GM18907 (cell line): ENCODE data around the gene ARRDC5.
A peak's percentile ranks its signal among the peaks of the same experiment; 100 is the strongest.
"Not testable (repeated sequence)": the region's sequence is repeated elsewhere in the genome, so short reads cannot be mapped to it uniquely, and the experiment has no call there.

Source experiments
- ATAC-seq: cut with Tn5 transposase; IDR thresholded peaks from one replicate; pipeline ENCODE4 v1.9.1; 2021; ENCODE audit warnings: mild to moderate bottlenecking, moderate library complexity; ENCODE audit not compliant: unreplicated experiment

ARRDC5 gene

DNA sequence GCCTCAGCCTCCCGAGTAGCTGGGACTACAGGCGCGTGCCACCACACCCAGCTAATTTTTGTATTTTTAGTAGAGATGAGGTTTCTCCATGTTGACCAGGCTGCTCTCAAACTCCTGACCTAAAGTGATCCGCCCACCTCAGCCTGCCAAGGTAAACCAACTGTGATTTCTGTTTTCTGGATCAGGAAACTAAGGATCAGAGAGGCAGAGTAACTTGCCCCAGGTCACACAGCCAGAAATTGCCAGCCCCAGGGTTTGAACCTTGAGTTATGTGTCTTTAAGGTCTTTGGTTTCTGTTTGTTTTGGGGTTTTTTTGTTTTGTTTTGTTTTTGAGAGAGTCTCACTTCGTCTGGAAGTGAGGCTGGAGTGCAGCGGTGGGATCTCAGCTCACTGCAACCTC lies 31.0 kb downstream of the ARRDC5 start:
- ATAC-seq: no peak

DNA sequence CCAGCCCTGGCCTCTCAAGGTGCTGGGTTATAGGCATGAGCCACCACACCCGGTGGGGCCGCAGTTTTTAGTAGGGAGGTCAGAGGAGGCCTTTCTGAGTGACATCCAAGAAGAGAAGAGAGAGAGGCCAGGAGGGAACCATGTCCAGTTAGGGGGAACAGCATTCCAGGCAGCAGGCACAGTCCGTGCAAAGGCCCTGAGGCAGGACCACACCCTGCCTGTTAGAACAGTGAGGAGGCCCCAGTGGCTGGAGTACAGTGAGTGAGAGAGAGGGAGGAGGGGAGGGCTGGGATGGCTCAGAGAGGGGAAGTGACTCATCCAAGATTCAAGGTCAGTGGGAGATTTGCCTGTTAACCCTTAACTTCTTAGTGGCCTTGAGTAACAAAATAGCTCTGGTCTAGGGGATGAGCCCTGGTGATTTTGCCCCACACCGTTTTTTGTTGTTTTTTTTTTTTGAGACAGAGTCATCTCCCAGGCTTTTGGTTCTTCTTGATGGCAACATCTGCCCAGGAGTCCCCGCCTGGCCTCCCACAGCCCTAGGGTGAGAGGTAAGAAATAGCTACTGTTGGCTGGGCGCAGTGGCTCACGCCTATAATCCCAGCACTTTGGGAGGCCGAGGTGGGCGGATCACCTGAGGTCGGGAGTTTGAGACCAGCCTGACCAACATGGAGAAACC lies 32.5 kb downstream of the ARRDC5 start:
- no peak for ATAC-seq

DNA sequence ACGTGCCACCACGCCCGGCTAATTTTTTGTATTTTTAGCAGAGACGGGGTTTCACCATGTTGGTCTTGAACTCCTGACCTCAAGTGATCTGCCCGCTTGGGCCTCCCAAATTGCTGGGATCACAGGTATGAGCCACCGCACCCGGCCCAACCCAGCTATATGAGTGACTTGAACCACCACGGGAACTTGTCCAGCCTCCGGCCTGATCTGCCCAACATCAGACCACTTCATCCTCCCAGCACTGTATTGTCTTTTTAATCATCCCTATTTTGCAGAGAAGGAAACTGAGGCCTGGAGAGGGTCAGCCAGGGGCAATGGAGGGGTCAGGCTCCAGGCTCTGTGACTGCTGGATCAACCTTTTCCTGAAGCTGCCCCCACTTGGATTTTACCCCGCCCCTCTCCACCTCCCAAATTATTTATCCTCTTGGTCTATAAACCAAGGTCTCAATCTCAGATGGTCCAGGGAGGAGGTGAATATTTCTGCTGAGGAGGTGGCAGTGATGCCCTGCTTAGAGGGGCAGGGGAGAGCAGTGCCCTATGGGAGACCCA lies 34.3 kb downstream of the ARRDC5 start:
- ATAC-seq: no peak

- ATAC-seq: peak; percentile 61
Measured at GRCh38 chr19:4867534-4868285, 35.0 kb downstream of the ARRDC5 start, which contains the start of gene PLIN3. PLIN3 (minus strand) TSS chr19:4867667; CDS start chr19:4861394, 6,273 bp downstream.

DNA sequence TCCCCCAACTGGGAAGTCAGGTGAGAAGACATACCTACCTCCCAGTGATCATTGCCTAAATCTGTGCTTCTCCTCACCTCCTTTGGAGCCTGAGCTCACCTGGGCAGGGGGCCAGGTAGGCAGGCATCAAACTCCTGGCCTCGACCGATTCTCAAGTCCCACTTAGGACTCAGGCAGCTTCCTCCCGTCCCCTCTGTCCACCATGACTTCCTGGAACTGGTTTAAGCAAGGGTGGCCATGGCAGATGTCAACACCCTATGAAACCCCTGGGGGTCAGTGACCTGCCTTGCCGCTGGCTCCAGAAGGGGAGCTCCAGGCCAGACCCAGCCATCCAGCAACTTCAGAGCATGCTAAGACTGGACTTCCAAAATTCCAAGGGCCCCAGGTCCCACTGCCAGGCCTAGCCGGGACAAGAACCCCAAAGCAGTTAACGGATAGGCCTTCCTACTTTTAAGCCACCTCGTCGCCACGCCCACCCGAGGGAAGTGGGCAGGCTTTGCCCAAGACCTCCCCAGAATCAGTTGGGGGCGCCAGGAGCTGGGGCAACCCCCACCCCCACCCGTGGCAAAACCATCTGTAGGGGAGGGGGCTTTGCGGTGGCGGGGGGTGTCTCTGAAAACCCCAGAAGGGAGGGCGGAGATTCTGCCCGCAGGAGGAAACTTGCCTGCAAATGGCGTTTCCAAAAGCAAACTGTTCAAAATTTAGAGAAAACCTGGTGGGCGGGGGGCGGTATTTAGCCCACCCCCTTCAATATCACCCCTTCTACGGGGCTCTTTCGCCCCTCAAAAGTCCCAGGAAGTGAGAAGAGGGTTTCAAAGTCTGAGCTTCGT lies 35.9 kb downstream of the ARRDC5 start:
- no peak for ATAC-seq

DNA sequence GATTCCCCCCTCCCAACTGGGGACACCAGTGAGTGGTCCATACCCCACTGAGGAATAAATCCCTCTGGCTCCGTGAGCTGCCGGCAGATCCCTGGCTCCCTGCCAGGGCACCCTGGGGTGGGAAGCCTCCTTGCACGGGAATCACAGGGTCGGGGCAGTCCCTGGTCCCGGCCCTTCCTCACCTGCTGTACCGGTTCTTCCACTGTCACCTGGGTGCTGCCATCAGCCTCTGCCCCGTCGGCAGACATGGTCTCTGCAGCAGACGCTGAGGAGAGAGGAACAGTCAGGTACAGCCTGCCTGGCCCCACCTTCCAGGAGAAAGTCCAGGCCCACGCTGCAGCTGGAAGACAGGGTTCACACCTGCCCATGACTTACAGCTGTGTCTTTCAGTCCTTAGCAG lies 41.5 kb downstream of the ARRDC5 start:
- no peak for ATAC-seq

DNA sequence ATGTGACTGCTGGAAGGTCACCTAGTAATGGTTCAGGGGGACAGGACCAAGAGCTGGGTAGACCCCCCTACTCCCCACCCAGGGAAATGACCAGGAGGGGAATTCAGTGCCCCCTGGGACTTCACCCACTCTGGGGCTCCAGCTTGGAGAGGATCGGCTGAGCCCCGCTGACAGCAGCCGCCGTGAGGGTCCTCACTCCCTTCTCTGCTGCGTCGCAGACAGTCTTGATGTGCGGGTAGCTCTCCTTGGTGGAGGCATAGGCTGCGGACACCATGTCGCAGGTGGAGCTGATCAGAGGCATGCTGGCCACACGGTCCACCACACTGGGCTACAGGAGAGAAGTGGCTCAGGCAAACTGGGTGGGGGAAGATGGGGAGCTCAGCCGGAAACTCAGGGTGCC lies 43.0 kb downstream of the ARRDC5 start:
- no peak for ATAC-seq

DNA sequence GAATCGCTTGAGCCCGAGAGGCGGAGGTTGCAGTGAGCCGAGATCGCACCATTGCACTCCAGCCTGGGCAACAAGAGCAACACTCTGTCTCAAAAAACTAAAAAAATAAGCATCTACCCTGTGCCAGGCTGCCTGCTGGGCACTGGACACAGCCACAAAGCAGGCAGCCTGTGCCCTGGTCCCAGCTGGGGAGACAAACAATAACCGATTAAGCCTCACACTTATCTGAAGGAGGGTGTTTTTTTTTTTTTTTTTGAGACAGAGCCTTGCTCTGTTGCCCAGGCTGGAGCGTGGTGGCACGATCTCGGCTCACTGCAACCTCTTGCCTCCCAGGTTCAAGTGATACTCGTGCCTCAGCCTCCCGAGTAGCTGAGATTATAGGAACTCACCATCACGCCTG lies 46.2 kb downstream of the ARRDC5 start:
- not testable (repeated sequence) for ATAC-seq

GRCh38 chr19:4853506-4853905 lies 49.2 kb downstream of the ARRDC5 start:
- not testable (repeated sequence) for ATAC-seq

DNA sequence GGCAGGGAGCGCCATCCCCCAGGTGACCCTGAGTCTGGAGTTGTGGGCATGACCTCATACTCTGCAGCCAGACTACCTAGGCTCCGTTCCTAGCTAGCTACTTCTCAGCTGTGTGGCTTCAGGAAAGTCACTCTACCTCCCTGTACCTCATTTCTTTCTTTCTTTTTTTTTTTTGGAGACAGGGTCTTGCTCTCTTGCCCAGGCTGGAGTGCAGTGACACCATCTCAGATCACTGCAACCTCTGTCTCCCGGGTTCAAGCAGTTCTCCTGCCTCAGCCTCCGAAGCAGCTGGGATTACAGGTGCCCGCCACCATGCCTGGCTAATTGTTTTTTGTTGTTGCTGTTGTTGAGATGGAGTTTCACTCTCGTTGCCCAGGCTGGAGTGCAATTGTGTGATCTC lies 50.2 kb downstream of the ARRDC5 start:
- ATAC-seq: no peak

GRCh38 chr19:4851551-4852290 lies 51.0 kb downstream of the ARRDC5 start:
- ATAC-seq: peak; percentile 44

GRCh38 chr19:4849019-4849418 lies 53.7 kb downstream of the ARRDC5 start:
- no peak for ATAC-seq

DNA sequence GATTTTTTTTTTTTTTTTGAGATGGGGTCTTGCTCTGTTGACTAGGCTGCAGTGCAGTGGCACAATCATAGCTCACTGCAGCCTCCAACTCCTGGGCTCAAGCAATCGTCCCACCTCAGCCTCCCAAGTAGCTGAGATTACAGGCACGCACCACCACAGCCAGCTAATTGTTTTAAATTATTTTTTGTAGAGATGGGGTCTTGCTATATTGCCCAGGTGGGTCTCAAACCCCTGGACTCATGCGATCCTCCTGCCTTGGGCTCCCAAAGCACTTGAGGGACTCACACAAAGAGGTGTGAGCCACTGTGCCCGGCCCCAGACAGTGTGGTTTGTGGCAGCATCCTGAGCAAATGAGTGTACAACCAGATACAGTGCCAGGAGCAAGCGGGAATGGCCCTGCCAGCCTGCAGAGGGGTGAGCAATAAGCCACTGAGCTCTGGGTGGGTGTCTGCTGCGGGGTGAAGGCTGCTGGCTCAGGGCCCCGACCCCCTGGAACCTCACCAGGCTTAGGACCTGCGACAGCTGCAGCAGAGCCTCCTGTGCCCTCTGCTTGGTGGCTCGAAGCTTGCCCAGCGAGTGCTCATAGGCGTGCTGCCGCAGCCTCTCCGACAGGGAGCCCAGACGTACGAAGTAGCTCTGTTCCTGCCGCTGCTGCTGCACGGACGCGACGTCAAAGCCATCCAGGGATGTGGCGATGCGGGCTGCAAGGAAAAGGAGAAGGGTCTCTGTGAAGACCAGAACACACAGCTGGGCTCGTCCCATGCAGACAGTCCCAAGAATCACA lies 55.3 kb downstream of the ARRDC5 start:
- no peak for ATAC-seq

- not testable (repeated sequence) for ATAC-seq
Measured at GRCh38 chr19:4845975-4846374, 56.7 kb downstream of the ARRDC5 start.

GRCh38 chr19:4844348-4845179 lies 58.1 kb downstream of the ARRDC5 start:
- ATAC-seq: no peak

- no peak for ATAC-seq
Measured at GRCh38 chr19:4843647-4843965, 59.1 kb downstream of the ARRDC5 start.
